Measurements from ENCODE around the gene ADK.

DNA sequence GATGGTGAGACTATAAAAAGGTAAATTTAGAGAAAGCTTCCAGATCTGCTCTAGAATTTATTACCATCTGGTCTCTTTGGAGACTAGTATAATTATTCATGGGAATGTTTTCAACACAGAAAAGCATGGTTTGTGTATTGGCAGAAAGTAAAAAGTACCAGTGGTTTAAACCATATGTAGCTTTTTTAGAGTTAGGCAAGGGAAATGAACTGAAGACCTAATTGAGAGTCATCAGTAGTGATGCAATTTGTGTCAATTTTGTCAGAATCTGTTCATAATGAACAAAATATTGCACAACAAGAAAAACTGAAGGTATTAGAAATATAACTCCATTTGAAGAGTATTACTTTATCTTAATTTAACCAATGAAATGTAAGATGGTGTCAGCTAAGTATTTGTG, 181.4 kb downstream of the ADK start:
- TF ChIP-seq, protein P1, sequence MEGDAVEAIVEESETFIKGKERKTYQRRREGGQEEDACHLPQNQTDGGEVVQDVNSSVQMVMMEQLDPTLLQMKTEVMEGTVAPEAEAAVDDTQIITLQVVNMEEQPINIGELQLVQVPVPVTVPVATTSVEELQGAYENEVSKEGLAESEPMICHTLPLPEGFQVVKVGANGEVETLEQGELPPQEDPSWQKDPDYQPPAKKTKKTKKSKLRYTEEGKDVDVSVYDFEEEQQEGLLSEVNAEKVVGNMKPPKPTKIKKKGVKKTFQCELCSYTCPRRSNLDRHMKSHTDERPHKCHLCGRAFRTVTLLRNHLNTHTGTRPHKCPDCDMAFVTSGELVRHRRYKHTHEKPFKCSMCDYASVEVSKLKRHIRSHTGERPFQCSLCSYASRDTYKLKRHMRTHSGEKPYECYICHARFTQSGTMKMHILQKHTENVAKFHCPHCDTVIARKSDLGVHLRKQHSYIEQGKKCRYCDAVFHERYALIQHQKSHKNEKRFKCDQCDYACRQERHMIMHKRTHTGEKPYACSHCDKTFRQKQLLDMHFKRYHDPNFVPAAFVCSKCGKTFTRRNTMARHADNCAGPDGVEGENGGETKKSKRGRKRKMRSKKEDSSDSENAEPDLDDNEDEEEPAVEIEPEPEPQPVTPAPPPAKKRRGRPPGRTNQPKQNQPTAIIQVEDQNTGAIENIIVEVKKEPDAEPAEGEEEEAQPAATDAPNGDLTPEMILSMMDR (IDR thresholded peaks at IDR 0.05), result no peak
- no peak for TF ChIP-seq POLR2A (IDR thresholded peaks at IDR 0.05)

Data from right lobe of liver (tissue), 4 donors.